Renal cortex interstitium (tissue), 11 donors: ENCODE measurements around the gene KEL. TPM values are rescaled to one million over a fixed set of nuclear protein-coding genes. Genes with fewer than 3 reads are reported as not detected.
A peak's percentile ranks its signal among the peaks of the same experiment; 100 is the strongest.

Experiments used
- DNase-seq, 11 donors: peaks; one replicate each; pipeline ENCODE4 v3.0.0-alpha.2; 2013; ENCODE audit warnings: low read depth in 9 of 11, low spot score in 4 of 11; ENCODE audit errors: extremely low read depth in 1 of 11
- polyA plus RNA-seq, 3 donors: library from polyadenylated mRNA; unstranded; fragments of 120-200 nt; gene quantifications; one replicate each; pipeline ENCODE4 v1.2.1, GENCODE V29; 2013; ENCODE audit not compliant: insufficient read length in 3 of 3

The KEL gene
- polyA plus RNA-seq, 3 donors, result 2.1 to 3.7 (median 2.6) TPM

DNA sequence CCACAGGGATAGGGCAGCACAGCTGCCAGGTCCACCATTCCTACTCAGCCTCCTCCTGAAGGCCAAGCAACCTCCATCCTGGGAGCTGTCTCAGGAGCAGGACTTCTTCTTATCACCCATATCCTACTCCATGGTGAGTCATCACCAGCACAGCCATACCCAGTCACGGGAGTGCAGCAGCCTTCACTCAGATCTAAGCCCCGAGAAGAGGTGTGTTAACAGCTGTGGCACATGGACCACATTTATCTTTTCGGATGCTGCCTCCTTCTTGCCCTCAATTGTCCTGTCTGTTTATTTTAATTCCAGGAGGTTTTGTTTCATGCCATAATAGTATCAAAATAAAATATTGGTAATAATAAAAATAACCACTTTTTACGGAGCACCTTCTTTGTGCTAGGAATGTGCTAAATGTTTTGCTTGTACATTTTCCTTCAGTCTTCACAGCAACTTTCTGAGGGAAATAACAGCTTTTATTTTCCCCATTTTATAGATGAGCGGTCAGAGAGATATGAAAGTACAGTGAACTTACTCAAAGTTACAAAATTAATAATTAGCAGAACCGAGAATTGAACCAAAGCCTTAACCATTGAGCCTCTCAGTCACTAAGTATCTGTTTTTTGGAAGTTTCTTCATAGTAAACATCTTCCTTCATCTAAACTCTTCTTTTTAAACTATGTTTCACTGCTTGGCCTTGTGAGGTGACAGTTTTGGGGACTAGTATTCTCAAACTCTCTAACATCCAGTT is 2.5 kb upstream of the KEL start:
- no peak for DNase-seq

DNA sequence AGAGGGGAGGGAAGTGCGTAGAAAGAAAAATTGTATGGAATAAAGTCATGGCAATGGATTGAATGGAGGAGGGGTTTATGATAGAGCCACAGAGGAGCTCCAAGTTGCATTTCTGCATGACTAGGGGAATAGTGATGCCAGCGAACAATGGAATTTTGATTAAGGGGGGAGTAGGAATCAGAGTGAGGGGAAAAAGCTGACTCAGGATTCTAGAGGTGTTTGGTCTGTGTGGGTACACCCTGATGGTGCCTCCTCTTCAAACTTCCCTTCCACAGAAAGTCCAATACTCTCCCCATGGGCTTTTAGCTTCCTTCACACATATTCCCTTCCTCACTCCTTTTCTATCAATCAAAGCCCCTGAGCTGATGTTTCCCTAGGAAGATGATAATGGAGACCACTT is 1.8 kb upstream of the KEL start:
- no peak for DNase-seq

DNA sequence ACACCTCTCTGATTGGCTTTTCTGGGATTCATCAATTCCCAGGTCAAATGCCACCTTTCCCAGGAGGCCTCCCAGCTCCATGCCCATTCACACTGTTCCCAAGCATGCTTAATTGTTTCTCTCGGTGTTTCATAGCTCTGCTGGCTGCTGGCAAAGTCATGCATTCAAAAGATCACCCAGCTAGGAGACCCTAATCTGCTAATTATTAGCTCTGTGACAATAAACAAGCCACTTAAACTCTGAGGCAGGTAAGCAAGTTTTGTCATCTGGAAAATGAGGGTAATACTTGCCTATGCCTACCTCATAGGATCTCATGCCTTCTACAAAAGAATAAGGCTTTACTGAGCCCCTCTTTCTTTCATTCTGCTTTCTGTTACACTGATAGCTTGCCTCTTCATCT is 828 bp upstream of the KEL start:
- peak in 2 of 11 donors; percentile 14 to 25 for DNase-seq

DNA sequence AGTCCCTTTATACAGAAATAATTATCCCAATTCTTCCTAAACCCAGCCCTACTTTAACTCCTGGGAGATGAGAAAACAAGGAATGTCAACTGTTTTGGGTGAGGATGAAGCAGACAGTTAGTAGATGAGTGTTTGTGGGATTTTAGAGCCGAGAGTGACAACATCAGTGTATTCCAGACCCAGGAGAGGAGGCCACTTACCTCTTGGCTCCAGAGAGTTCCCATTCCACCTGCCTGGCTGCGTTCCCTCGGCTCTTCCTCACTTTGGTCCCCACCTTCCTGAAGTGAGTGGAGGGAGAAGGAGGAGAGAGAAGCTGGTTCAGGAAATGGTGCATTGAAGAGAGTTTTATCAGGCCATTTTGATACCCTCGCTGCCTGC is 579 bp downstream of the KEL start:
- no peak for DNase-seq

DNA sequence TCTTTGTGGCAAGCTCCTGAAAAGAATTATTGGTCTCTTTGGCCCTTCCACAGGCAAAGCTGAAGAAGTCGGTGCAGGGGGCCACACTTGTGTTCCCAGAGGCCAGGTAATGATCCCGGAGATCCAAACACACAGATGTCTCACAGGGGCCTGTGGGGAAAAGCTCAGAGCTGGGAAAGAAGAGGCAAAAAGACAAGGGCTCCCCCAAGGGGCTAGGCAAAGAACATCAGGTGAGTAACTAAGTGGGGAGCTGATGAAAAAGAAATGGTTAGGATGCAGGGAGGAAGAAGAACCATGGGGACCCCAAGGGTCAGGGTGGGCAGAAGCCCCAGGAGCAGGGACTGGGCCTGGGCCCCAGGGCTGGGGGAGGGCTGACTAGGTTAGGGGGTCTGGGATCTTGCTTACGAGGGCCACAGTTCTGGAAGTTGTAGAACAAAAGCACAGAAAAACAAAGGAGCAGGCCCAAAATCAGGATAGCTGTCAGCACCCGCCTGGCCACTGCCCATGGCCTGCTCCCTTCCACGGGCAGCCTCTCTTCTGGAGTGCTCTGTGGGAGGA is 1.1 kb downstream of the KEL start:
- no peak for DNase-seq

DNA sequence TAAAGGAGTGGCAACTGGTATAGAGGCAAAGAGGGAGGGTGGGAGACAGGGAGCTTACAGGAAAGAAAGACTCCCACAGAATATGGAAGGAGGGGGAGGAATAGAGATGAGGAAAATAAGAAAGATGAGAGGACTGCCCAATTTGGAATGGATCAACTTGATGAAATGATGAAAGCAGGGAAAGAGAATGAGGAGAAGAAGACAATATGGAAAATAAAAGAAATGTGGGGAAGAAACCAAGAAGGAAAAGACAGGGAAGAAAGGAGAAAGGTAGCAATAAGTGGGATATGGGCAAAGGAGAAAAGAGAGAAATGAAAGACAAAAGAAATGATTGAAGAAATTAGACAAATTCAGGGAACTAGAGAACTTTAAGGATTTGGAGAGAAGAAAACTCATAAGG is 3.0 kb downstream of the KEL start:
- no peak for DNase-seq

DNA sequence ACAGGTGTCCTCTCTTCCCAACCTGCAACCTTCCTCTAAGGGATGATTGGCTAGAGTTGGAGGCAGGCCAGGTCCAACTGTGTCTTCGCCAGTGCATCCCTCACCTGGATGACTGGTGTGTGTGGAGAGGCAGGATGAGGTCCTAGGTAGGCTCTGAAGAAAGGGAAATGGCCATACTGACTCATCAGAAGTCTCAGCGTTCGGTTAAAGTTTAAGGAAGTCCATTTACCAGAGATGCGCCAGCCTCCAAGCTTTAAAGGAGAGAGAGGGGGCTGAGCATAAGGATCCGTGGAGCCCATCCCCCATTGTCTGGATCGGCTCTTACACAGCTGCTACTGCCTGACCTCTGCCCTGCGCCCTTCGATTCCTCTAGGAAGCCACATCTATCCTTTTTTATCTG is 4.4 kb downstream of the KEL start:
- no peak for DNase-seq

DNA sequence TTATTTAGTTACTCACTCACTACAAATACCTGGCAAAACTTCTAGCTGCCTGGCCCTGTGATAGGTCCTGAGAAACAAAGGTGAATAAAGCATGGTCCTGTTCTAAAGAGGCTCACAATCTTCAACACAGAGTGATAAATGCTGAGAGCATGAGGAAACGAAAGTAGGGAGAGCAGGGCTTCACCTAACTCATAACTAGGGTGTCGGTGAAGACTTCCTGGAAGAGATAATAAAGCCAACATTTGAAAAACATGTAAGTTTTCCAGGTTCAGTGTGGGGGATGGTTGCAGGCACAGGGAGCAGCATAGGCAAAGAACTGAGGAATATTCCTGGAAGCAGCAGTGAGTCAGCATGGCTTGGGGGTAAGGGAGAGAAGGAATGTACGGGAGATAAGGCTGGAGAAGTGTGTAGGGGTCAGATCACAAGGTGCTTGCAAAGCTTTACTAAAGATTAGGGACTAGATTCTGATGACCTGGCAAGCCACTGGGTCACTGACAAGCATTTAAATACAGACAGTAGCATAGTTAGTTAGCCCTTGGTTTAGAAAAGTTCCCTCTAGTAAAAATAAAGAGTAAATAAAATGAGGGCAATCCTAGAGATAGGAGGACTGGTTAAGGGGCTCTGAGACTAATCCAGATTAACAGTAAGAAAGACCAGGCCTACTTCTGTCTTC is 5.1 kb downstream of the KEL start:
- DNase-seq, result no peak

DNA sequence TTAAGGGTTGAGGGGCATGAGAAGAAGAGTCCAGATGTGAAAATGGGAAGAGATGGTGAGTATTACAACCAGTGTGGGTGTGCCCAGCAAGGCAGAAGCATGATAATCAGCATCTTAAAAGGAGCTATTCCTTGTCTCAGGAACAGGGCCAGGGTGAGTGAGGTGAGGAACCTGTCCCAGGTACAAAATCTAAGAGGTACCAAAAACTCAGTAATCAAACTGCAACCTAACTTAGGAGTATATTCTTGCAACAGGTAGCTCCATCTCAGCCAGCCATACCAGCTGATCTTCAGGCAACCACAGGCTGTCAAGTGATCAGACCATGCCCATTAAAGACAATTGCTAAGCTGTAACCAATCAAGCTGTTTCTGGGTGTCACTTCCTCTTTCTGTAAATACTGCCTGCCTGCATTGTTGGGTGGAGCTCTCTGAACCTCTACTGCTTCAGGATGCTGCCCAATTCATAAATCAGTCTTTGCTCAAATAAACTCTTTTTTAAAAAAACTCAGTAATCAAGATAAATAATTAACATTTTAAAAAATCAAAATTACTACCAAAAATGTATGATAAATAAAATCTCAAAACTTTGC is 7.4 kb downstream of the KEL start:
- no peak for DNase-seq

DNA sequence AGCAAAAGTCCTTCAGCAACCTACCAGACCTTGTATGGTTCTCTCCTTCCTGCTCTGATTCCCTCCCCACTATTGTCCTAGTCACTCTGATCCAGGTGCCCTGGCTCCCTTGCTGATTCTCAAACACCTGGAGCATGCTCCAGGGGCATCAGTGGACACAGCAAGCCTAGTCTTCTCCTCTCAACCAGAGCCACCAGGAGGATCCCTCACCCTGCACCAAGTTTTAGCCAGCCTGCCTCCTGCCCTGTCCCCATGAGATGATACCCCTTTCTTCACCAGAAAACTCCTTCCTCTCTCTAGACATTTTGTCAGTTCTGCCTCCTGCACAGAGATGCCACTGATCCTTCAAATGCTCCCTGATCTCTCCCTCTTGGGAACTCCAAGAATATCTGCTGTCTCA is 11.9 kb downstream of the KEL start:
- DNase-seq, result no peak

DNA sequence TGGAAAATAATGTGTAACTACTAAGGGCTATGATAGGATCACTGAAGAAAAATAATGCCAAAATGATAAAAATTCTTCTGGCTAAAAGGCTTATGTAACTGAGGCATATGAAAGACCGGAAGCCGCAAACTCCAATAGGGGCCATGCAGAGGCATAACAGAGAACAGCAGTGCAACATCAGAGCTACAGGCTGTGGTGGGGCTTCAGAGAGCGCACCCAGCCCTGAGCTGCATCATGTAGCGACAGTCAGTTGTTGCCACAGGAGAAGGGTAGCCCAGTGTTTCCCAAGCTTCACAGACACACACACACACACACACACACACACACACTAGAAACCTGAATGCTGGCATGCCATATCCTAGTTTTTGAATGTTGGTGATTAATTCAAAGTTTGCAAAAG is 13.6 kb downstream of the KEL start:
- DNase-seq, result no peak

DNA sequence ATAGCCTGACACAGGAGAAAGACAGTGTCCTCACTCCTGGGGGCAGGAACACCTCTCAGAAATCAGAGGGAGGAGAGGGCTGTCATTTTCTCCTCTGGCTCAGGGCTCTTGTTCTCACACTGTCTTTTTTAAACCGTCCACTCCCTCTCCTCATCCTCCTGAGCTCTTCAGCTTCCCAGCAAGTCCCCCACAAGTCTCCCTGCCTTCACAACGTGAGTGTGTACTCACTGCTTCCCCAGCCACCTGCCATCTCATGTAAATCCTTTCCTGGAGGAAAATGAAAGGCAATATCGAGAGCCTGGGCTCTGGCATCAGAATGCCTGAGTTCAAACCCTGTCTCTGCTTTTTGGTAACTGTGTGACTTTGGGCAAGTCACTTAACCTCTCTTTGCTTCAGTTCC is 17.2 kb downstream of the KEL start:
- DNase-seq, result no peak

DNA sequence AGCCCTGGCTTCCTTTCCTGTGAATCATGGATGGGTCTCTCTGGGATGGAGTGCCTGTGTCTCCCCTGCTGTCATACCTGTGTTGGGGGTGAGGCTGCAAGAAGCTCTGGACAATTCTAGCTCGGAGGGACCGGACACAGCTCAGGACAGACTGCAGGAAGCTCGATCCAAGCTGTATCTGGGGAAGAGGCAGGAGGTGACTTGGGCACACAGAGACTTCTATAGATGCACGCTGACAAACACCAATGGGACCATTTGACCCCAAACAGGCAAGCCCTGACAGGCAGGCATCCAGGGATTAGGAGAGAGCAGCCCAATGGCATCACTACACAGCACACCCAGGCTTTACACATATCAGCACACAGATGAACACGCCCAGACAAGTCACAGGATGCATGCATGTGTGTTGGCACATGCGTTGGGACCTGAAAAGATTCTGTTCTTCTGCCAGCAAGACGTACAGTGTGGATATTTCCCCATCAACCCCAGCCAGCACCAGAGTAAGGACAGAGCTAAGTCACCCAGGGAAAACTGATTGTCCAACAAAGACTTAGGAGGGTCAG is 18.4 kb downstream of the KEL start:
- no peak for DNase-seq

DNA sequence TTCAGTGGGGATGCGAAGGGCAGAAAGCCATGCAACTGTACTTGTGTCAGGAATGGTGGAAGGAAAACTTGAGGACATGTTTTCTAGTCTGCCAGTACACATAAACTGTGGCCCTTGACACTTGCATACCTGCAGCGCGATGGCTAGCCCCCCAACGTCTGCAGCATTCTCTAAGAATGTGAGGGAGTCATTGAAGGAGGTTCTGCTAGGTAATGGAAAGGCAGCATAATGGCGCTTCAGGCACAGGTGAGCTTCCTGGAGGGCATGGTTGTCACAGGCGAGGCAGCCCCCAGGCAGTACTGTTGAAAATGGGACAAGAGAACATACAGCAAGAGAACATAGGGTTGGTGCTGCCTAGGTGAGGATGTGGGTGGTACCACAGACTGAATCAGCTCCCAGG is 19.4 kb downstream of the KEL start:
- DNase-seq, result no peak

DNA sequence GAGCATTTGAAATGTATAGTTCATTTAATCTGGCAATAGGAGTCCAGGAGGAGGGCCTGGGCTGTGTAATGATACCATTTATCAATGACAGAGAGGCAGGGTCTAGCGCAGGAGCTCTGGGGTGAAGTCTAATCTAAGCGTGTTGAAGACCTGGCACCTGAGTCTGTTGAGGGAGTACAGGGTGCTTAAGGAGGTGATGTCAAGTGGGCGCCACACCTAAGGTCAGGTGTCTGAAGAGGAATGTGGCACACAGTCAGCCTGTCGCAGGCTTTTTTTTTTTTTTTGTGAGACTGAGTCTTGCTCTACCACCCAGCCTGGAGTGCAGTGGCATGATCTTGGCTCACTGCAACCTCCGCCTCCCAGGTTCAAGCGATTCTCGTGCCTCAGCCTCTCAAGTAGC is 20.6 kb downstream of the KEL start:
- DNase-seq, result no peak

DNA sequence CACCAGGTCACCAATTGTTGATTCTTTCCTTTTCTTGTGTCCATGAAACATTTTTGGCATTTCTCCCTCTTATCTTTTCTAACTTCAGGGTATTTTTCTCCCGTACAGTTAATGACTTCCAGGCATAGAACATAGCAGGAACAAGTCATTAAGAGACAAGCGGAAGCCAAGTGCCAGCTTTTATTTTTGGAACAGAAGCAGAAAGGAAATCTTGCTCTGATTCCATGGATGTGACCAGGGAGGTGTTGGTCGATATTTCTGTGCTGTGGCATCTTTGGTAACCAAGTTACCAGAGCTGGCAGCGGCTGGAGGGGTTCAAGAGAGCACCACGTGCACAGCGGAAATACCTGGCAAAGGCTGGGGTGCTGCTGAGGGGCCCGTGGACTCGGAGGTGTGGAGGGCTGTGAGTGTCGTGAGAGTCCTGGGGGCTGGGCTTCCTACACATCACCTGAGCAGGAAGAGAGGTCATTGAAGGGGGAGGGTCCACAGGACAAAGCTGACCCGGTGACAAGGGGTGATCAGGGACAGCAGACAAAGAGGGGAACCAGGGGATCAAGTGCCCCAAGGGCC is 21.1 kb downstream of the KEL start:
- no peak for DNase-seq

DNA sequence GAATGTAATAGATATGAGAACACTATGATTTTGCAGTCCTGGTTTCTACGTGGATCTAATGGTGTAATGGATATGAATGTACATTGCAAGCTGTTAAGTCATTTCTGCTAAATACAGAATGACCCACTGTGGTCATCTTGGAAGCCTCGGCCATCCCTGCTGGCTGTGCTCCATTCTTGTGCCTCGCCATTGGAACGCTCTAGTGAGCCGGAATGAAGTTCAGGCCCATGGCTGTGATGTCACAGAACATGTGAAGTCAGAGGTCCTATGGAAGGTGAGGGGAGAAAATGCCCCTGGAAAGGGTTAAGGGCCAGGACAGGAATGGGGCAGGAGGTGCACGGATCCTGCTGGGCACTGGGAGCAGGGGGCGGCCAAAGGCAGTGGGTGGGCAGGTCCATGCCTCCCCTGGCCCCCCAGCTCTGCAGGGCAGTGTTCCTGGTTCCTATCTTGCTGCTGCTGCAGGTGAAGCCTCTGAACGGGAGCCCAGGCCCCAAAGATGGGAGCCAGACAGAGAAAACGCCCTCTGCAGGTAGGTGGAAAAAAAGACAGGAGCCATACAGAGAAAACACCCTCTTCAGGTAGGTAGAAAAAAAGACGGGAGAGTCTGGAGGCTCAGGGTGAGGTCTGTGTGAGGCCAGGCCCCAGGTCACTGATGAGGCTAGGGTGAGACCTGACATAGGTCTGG is 22.8 kb downstream of the KEL start, which contains the start of gene LLCFC1:
Gene LLCFC1, plus strand, starts transcription at position 259 of the 685 bp plus-strand sequence. Its CDS starts 138 bp downstream, at position 397.
- no peak for DNase-seq

DNA sequence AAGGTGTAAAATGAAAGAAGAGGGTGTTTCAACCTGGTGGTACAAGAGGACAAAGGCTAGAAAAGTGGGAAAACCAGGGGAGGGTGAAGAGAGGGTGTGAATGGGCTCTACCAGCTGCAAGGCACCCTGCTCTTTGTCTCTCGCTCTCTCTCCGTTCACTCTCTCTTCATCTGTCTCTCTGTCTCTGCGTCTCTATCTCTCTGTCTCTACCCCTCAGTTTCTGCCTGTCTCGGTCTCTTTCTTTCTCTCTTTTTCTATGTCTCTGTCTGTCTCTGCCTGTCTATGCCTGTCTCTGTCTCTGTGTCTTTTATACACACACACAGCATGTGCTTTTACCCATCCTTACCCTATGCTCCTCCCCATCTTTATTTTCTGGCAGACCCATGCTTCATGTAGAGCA is 23.6 kb downstream of the KEL start:
- DNase-seq, result no peak

DNA sequence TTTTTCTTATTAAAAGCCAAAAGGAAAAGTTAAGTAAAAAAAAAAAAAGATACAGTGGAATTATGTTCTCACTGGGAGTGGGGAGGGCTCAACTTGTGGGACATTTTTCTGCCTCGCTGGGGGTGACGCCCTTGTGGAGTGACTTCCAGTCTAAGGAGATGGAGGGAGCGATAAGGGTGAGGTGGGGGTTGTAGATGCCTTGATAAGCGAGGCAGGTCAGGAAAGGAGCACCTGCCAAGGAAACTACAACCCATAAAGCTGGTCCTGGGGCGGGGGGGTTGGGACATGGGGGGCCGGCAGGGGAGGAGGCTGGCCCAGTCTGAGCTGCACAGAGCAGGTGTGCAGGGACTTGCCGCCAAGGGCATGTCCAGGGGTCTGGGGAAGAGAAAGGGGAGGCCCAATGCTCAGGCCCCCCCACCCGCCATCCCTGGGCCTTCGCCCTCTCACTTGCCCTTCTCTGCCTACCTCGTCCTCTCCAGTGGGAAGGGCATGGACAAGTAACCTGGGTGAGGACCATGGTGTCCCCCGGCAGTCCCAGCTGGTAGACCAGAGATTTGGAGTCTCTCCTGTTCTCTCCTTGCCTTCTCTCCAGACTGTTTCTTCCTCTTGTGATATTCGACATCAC is 26.1 kb downstream of the KEL start:
- DNase-seq, result peak in 2 of 11 donors; percentile 6 to 11
